HG03196 (cell line): ENCODE results near the gene CLIC3.
A peak's percentile ranks its signal among the peaks of the same experiment; 100 is the strongest.

Experiments used
- ATAC-seq: cut with Tn5 transposase; IDR thresholded peaks from one replicate; pipeline ENCODE4 v1.9.1; 2021; ENCODE audit not compliant: unreplicated experiment

CLIC3 gene

GRCh38 chr9:136955202-136955942, 41.0 kb downstream of the CLIC3 start:
- ATAC-seq, result no peak

- ATAC-seq, result no peak
These were observed 41.9 kb downstream of the CLIC3 start for GRCh38 chr9:136954270-136955083.

GRCh38 chr9:136953771-136954269, 42.5 kb downstream of the CLIC3 start:
- ATAC-seq, result no peak

- ATAC-seq, result no peak
These were observed 43.2 kb downstream of the CLIC3 start for GRCh38 chr9:136952876-136953770.

- ATAC-seq, result no peak
These were observed 44.0 kb downstream of the CLIC3 start for GRCh38 chr9:136952321-136952850.

- no peak for ATAC-seq
These were observed 44.6 kb downstream of the CLIC3 start, which contains the start of gene LCN12 for GRCh38 chr9:136951541-136952320. Gene LCN12 (plus strand): TSS chr9:136952273. CDS start chr9:136952328, 55 bp downstream.

GRCh38 chr9:136950656-136951276, 45.6 kb downstream of the CLIC3 start:
- no peak for ATAC-seq

- peak; percentile 77 for ATAC-seq
These were observed 46.3 kb downstream of the CLIC3 start for GRCh38 chr9:136949817-136950655.

- no peak for ATAC-seq
These were observed 47.0 kb downstream of the CLIC3 start for GRCh38 chr9:136949239-136949816.

GRCh38 chr9:136947955-136948510, 48.3 kb downstream of the CLIC3 start:
- no peak for ATAC-seq

- no peak for ATAC-seq
These were observed 49.1 kb downstream of the CLIC3 start for GRCh38 chr9:136947028-136947891.

GRCh38 chr9:136946228-136947027, 49.9 kb downstream of the CLIC3 start:
- no peak for ATAC-seq

- no peak for ATAC-seq
These were observed 50.8 kb downstream of the CLIC3 start for GRCh38 chr9:136945333-136946227.
